H1 (cell line): ENCODE measurements around the gene ID1. TPM values are rescaled to one million over a fixed set of nuclear protein-coding genes. Genes with fewer than 3 reads are reported as not detected.

Source experiments
- SP1 ChIP-seq: IDR thresholded peaks from 2 replicates; pipeline ENCODE4 v1.6.1; 2011; ENCODE audit warnings: low read depth, low read length
- polyA plus RNA-seq, 7 experiments: library from polyadenylated mRNA; depleted of rRNA in 3 of 7; stranded (reverse) in 5 of 7; unstranded in 2 of 7; fragments of >200 nt in 5 of 7; fragments of 200-250 nt in 2 of 7; gene quantifications; 1 replicate in 5 of 7; 2 replicates in 1 of 7; 4 replicates in 1 of 7; pipeline versions ENCODE4 v1.2.1 to v1.2.3, GENCODE V29; 2011 to 2013; ENCODE audit warnings: missing spikeins in 2 of 7, mixed read lengths in 2 of 7
- total RNA-seq: library from RNA; stranded (reverse); fragmentation: NEBNext Ultra II Directional; extraction: Animal tissue kit (Norgen Biotek cat#: 25700); gene quantifications from 2 replicates; pipeline ENCODE4 v1.2.1, GENCODE V29; 2021

ID1 gene
- total and polyA plus RNA-seq, 2 of the 8 experiments (the other 6 are each of a cell fraction or from before 2014, with no cell fraction given): 120 to 357 TPM

DNA sequence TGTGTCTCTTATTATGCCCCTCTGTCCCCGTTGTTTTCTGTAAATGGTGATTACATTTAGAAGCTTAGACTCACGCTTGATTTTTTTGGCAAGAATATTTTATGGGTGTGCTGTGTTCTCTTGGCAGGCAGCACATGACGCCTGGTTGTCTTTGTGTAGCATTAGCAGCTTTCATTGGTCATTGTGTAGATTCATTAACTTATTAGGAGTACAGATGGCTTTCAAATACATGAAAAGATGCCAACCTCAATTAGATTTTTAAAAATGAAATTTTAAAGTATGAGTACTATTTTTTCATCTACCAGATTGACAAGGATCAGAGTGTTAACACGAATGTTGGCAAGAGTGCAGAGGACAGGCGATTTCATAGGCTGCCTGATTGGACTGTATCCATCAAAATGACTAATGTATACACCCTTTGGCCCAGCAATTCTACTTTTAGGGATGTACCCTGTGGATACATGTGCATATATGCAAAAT lies 47.9 kb downstream of the ID1 start (continued):
- no peak for TF ChIP-seq SP1
